Left renal pelvis (tissue), 4 donors: ENCODE results near the gene HTR7. TPM values are rescaled to one million over a fixed set of nuclear protein-coding genes. Genes with fewer than 3 reads are reported as not detected.
"Not testable (repeated sequence)": the region's sequence is repeated elsewhere in the genome, so short reads cannot be mapped to it uniquely, and the experiment has no call there.

ENCODE experiments used
- DNase-seq, 4 donors: peaks; one replicate each; pipeline ENCODE4 v3.0.0-alpha.2; 2013; ENCODE audit warnings: low read depth in 4 of 4, low spot score in 3 of 4
- polyA plus RNA-seq, 4 donors: library from polyadenylated mRNA; unstranded; fragments of 120-200 nt; gene quantifications; one replicate each; pipeline ENCODE4 v1.2.1, GENCODE V29; 2013; ENCODE audit not compliant: insufficient read length in 4 of 4

The HTR7 gene
- polyA plus RNA-seq, 4 donors: 0.23 to 3.1 (median 0.90) TPM

GRCh38 chr10:90859321-90859751 is 1.5 kb upstream of the HTR7 start:
- no peak for DNase-seq

DNA sequence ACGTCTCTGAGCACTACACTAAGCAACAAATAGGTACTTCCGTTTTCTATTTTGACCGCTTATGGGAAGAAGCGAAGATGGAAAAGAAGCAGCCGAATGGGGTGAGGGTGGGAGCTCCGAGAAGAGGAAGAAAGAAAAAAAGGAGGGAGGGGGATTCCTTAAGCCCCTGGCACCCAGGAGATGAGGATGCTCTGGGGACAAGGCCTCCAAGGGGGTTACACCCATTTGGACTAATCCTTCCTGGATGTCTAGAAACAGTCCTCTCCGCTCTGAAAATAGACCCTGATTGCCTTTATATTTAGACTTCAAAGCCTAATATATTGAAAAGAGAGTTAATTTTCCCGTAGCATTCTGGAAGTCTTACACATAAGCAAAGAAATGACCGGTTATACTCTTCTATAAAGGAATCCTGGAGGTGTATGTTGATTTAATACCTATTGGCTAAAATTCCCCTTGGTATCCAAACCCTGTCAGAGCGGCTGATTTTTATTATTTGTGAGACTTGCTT is 676 bp upstream of the HTR7 start:
- no peak for DNase-seq

GRCh38 chr10:90856964-90857634 is 740 bp downstream of the HTR7 start:
- DNase-seq: no peak

DNA sequence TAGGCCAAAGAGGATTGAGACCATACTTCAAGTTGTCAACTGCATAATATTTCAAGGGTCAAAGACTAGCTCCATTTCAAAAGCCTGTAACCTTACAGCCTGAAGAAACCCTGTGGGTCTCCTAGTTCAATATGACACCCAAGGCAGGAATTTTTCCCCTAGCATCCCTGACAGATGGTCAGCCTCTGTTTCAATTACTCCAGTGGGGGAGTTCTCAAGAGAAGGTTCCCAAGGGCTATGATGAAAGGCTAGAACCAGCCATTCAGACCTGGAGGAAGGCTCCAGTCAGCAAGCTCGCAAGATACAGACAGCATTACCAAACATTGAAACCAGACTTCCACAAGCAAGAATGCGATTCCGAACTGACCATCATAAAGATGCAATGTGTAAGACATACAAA is 1.6 kb downstream of the HTR7 start:
- DNase-seq: no peak

GRCh38 chr10:90855126-90855525 is 2.7 kb downstream of the HTR7 start:
- no peak for DNase-seq

GRCh38 chr10:90849956-90850749 is 7.7 kb downstream of the HTR7 start:
- no peak for DNase-seq

DNA sequence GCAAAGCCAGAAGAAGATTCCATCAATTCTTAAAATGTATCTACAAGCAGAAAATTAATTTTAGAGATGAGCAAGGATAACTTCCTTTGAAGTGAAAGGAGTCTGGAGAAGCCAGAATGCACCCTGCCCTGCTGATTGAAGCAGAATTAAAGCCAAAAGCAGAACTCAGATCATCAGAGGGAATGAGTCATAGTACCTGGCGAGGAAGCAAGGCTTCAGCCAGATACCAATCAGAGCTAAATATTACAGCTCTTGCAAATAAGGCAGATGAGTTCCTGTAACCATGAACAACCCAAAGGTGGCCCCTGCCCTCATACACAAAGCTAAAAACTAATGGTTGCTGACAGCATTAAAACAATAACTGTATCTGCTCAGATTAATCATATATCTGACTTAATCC is 10.4 kb downstream of the HTR7 start:
- DNase-seq: no peak

GRCh38 chr10:90846746-90847145 is 11.1 kb downstream of the HTR7 start:
- DNase-seq: no peak

DNA sequence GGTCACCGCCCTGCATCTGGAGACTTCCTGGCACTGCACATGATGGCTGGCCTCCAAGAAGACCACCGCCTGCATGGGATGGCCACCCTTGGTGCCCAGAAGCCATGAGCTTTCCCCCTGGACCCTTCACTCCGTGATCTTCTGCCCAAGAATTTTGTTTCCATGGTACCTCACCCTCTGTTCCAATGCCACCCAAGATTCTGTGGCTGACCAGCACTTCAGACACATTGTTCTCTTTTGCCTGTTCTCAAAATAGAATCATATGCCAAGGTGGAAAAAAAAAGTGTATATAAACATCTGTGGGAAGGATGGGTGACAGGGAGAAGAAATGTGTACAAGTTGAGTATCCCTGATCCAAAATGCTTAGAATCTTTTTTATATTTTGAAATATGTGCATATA is 12.1 kb downstream of the HTR7 start:
- no peak for DNase-seq

- no peak for DNase-seq
Measured at GRCh38 chr10:90842725-90843124, 15.1 kb downstream of the HTR7 start.

DNA sequence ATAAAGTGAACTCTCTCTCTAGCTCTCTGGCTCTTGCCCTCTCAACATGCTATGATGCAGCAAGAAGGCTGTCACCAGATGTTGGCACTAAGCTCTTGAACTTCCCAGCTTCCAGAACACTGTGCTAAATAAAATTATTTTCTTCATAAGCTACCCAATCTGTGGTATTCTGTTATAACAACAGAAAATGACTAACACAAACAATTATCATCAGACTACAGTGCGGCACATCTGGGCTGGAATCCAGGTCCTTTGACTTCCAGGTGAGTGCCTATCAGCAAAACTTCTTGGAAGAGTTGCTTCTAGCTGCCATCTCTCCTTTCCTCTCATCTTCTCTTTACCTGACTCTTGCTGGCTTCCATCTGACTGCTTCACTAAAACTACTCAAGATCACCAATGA is 20.4 kb downstream of the HTR7 start:
- no peak for DNase-seq

- no peak for DNase-seq
Measured at GRCh38 chr10:90834326-90834725, 23.5 kb downstream of the HTR7 start.

DNA sequence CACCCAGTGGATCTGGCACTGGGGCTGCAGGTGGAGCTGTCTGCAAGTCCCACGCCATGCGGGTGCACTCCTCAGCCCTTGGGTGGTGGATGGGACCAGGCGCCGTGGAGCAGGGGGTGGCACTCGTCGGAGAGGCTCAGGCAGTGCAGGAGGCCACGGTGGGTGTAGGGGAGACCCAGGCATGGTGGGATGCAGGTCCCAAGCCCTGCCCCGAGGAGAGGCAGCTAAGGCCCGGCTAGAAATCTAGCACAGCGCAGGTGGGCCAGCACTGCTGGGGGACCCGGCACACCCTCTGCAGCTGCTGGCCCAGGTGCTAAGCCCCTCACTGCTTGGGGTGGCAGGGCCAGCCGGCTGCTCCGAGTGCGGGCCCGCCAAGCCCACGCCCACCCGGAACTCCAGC is 25.7 kb downstream of the HTR7 start:
- DNase-seq: no peak

GRCh38 chr10:90822508-90822907 is 35.3 kb downstream of the HTR7 start:
- no peak for DNase-seq

DNA sequence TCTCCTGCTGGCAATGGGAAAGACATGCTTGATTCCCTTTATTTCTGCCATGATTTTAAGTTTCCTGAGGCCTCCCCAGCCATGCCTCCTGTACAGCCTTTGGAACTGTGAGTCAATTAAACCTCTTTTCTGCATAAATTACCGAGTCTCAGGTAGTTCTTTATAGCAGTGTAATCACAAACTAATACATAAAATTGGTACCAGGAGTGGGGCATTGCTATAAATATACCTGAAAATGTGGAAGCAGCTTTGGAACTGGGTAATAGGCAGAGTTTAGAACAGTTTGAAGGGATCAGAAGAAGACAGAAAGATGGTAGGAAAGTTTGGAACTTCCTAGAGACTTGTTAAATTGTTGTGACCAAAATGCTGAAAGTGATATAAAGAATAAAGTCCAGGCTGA is 36.0 kb downstream of the HTR7 start:
- not testable (repeated sequence) for DNase-seq

- DNase-seq: no peak
Measured at GRCh38 chr10:90819911-90820310, 37.9 kb downstream of the HTR7 start.

GRCh38 chr10:90818736-90819135 is 39.1 kb downstream of the HTR7 start:
- no peak for DNase-seq

DNA sequence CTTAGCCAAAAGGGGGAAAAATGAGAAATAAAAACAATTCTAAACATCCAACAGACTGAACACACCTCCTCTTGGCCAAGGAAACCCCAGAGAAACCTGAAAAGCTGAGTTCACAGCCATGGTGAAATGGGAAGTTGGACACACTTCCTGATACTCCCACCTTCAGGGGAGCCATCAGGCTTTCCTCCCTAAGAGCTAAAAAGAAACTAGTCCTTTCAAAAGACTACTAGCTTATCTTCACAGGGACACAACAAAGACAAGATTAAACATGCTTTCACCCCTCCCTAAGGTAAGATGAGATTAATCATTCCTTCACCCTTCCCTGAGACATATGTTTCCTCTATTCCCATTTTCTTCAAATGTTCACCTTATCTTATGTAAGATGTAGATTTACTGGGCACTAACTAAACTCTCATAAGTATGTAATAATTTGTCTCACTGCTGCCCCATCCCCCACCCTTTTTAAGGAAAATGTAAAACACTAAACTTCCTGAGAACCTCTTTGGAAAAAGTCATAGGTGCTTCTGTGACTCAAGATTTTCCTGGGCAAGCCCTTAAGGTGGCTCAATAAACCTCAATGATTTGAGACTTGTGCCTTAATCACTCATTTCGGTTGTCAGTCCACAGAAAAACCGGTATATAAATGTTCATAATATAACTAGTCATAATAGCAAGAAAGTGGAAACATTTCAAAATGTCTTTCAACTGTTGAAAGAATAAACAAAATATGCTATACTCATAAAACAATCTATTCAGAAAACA is 40.5 kb downstream of the HTR7 start:
- DNase-seq: no peak

DNA sequence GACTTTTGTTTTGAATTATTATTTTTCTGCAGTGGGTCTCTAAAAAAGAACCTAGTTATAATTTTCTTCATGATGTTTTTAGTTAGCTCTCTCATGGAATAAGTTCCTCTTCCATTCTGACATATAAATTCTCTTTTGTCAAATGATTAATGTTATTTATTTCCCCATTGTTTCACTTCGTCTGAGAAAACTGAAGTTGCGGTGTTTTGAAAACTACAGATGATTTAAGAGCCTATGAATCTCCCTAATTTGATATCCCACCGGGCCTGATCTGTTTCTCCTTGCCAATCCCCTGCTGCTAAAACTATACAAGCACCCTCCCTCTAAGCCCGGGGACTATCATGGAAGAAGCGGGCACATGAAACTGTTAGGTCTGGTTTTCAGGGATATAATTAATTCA is 41.4 kb downstream of the HTR7 start:
- DNase-seq: no peak

DNA sequence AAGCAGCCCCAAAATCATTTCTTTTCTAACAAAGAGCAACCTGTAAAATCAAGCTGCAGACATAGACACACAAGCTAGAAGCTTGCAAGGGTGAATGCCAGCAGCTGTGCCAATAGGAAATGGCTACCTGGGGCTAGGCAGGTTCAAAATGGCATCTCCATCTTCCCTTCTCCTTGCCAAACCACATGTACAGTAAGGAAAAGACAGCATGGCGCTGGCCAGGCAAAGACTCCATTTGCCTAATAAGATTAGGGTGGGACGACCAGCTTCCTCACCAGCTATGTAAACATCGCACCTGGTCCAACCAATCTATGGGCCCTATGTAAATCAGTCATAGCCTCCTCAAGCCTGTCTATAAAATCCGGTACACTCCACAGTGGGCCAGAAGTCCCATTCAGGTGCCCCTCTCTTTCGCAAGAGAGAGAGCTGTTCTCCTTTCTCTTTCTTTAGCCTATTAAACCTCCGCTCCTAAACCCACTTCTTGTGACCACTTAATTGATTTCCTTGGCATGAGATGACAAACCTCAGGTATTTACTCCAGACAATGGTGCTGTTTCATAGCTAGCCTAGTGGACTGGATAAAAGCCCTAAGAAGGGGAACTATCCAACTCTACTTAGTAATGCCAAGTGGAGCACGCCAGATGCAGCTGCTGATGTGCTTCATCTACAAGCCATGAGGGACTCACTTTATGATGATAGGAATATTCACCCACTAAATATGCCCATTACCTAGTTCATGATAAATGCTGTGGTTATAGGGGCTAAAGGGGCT is 44.1 kb downstream of the HTR7 start:
- no peak for DNase-seq

DNA sequence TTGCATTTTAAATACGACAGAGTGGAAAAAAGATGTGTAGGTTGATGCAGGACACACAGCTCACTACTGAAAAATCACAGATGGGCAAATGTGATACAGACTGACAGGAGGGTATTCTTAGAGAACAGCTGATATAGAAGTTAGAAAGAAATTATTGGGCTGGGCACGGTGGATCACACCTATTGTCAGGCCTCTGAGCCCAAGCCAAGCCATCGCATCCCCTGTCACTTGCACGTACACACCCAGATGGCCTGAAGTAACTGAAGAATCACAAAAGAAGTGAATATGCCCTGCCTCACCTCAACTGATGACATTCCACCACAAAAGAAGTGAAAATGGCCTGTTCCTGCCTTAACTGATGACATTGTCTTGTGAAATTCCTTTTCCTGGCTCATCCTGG is 50.7 kb downstream of the HTR7 start:
- not testable (repeated sequence) for DNase-seq
